Measurements from ENCODE around the gene OPCML. TPM values are rescaled to one million over a fixed set of nuclear protein-coding genes. Genes with fewer than 3 reads are reported as not detected.

The OPCML gene
- total RNA-seq, 1 experiment from 2014 or later = not detected

- no peaks in the 10 kb centered on the region for H3K36me3 Mint-ChIP-seq (ENCODE audit: insufficient read depth, unreplicated experiment)
- Histone ChIP-seq H3K4me3 (ENCODE audit: low read depth, low read length) (no peak overlapping the region), H3K4me1 (no peaks in the 10 kb centered on the region), H3K27me3 (replicated peaks; ENCODE audit: control insufficient read depth, insufficient read depth, low read length) (no peaks in the 10 kb centered on the region), H3K36me3 (ENCODE audit: control insufficient read depth, insufficient read depth, low read length) (no peaks in the 10 kb centered on the region), H3K9me3 (no peaks in the 10 kb centered on the region)
- DNase-seq = no peak
- H3K9me3 Mint-ChIP-seq (ENCODE audit: unreplicated experiment) = peaks cover 13% of the 10 kb centered on the region
- H3K4me1 Mint-ChIP-seq (ENCODE audit: low read depth, unreplicated experiment) = no peaks in the 10 kb centered on the region
- H3K27me3 Mint-ChIP-seq (ENCODE audit: insufficient read depth, unreplicated experiment) = no peaks in the 10 kb centered on the region
- H3K27ac Mint-ChIP-seq (ENCODE audit: unreplicated experiment) = no peak overlapping the region
- TF ChIP-seq CTCF (IDR thresholded peaks at IDR 0.05; ENCODE audit: insufficient read depth in 1 of 2, low read depth in 1 of 2, low read length in 1 of 2, severe bottlenecking in 1 of 2, unreplicated experiment in 1 of 2) = no peak
- no peak overlapping the region for H3K4me3 Mint-ChIP-seq (ENCODE audit: unreplicated experiment)
- CTCF ChIA-PET = no interaction called here
- POLR2A ChIA-PET = no interaction called here
- intact Hi-C loops (cut with micrococcal nuclease; ENCODE audit: unreplicated experiment) = no loop called here
- no TSS peak for BruUV-seq (replicated peaks)
These were observed 408.9 kb downstream of the OPCML start for GRCh38 chr11:133123366-133123765.

GRCh38 chr11:133122256-133122655 is 410.0 kb downstream of the OPCML start:
- DNase-seq = no peak
- Histone ChIP-seq H3K4me3 (ENCODE audit: low read depth, low read length) (no peak overlapping the region), H3K27me3 (replicated peaks; ENCODE audit: control insufficient read depth, insufficient read depth, low read length) (no peaks in the 10 kb centered on the region), H3K9me3 (no peaks in the 10 kb centered on the region), H3K4me1 (no peaks in the 10 kb centered on the region), H3K36me3 (ENCODE audit: control insufficient read depth, insufficient read depth, low read length) (no peaks in the 10 kb centered on the region)
- TF ChIP-seq CTCF (IDR thresholded peaks at IDR 0.05; ENCODE audit: insufficient read depth in 1 of 2, low read depth in 1 of 2, low read length in 1 of 2, severe bottlenecking in 1 of 2, unreplicated experiment in 1 of 2) = no peak
- no peak overlapping the region for H3K4me3 Mint-ChIP-seq (ENCODE audit: unreplicated experiment)
- no peaks in the 10 kb centered on the region for H3K27me3 Mint-ChIP-seq (ENCODE audit: insufficient read depth, unreplicated experiment)
- peaks cover 13% of the 10 kb centered on the region for H3K9me3 Mint-ChIP-seq (ENCODE audit: unreplicated experiment)
- no peaks in the 10 kb centered on the region for H3K36me3 Mint-ChIP-seq (ENCODE audit: insufficient read depth, unreplicated experiment)
- POLR2A ChIA-PET = no interaction called here
- no peaks in the 10 kb centered on the region for H3K4me1 Mint-ChIP-seq (ENCODE audit: low read depth, unreplicated experiment)
- BruUV-seq (replicated peaks) = no TSS peak
- CTCF ChIA-PET = no interaction called here
- H3K27ac Mint-ChIP-seq (ENCODE audit: unreplicated experiment) = no peak overlapping the region
- intact Hi-C loops (cut with micrococcal nuclease; ENCODE audit: unreplicated experiment) = no loop called here

- H3K4me3 ChIP-seq (ENCODE audit: low read depth, low read length) = no peak overlapping the region
- peaks cover 4% of the 10 kb centered on the region for H3K4me1 ChIP-seq
- H3K27ac Mint-ChIP-seq (ENCODE audit: unreplicated experiment) = no peak overlapping the region
- H3K36me3 ChIP-seq (ENCODE audit: control insufficient read depth, insufficient read depth, low read length) = no peaks in the 10 kb centered on the region
- peaks cover 5% of the 10 kb centered on the region for H3K36me3 Mint-ChIP-seq (ENCODE audit: insufficient read depth, unreplicated experiment)
- ChIA-PET POLR2A (no interaction called here), CTCF (no interaction called here)
- peaks cover 7% of the 10 kb centered on the region for H3K4me1 Mint-ChIP-seq (ENCODE audit: low read depth, unreplicated experiment)
- intact Hi-C loops (cut with micrococcal nuclease; ENCODE audit: unreplicated experiment) = no loop called here
- peaks cover 30% of the 10 kb centered on the region for H3K9me3 Mint-ChIP-seq (ENCODE audit: unreplicated experiment)
- H3K27me3 Mint-ChIP-seq (ENCODE audit: insufficient read depth, unreplicated experiment) = no peaks in the 10 kb centered on the region
- H3K27me3 ChIP-seq (replicated peaks; ENCODE audit: control insufficient read depth, insufficient read depth, low read length) = no peaks in the 10 kb centered on the region
- no peak for DNase-seq
- H3K9me3 ChIP-seq = peaks cover 7% of the 10 kb centered on the region; the same call in 1 of the 2 replicates
- no peak for TF ChIP-seq CTCF (IDR thresholded peaks at IDR 0.05; ENCODE audit: insufficient read depth in 1 of 2, low read depth in 1 of 2, low read length in 1 of 2, severe bottlenecking in 1 of 2, unreplicated experiment in 1 of 2)
- no TSS peak for BruUV-seq (replicated peaks)
- no peak overlapping the region for H3K4me3 Mint-ChIP-seq (ENCODE audit: unreplicated experiment)
These were observed 413.6 kb downstream of the OPCML start for GRCh38 chr11:133118563-133119268.
